Prostate gland (tissue), 2 donors: ENCODE measurements around the gene ELMO3. TPM values are rescaled to one million over a fixed set of nuclear protein-coding genes. Genes with fewer than 3 reads are reported as not detected.

ENCODE experiments used
- DNase-seq: peaks from one replicate; pipeline ENCODE4 v3.0.0-alpha.2; 2019; ENCODE audit warnings: low spot score
- H3K27ac ChIP-seq, 2 donors: fragments of 200-600 bp; sonication (generic); 2 replicates each; pipeline ENCODE4 v1.5.1; 2017 to 2019
- H3K27me3 ChIP-seq: fragments of 200-600 bp; sonication (generic); replicated peaks from 2 replicates; pipeline ENCODE4 v1.5.1; 2019; ENCODE audit not compliant: insufficient read depth
- H3K36me3 ChIP-seq, 2 donors: fragments of 200-600 bp; sonication (generic); 1 replicate in 1 of 2; 2 replicates in 1 of 2; pipeline versions ENCODE4 v1.5.1 to v1.8.1; 2017 to 2019
- H3K4me1 ChIP-seq: fragments of 200-600 bp; sonication (generic); replicated peaks from 2 replicates; pipeline ENCODE4 v1.5.1; 2019
- H3K4me3 ChIP-seq, 2 donors: fragments of 200-600 bp; sonication (generic); 2 replicates each; pipeline ENCODE4 v1.5.1; 2017 to 2019
- H3K9me3 ChIP-seq: fragments of 200-600 bp; sonication (generic); 2 replicates; pipeline ENCODE4 v1.5.1; 2017
- CTCF ChIP-seq, 4 experiments: fragments of 200-600 bp in 2 of 4; fragments of 450-650 bp in 2 of 4; sonication (generic) in 2 of 4; IDR thresholded peaks; 1 replicate in 3 of 4; 2 replicates in 1 of 4; pipeline ENCODE4 v1.5.1; 2016 to 2019; ENCODE audit warnings: antibody characterized with exemption in 4 of 4, mild to moderate bottlenecking in 2 of 4, moderate library complexity in 2 of 4
- POLR2A ChIP-seq: fragments of 450-650 bp; IDR thresholded peaks from one replicate; pipeline ENCODE4 v1.6.1; 2016; ENCODE audit warnings: antibody characterized with exemption, mild to moderate bottlenecking
- POLR2AphosphoS5 ChIP-seq: sonication (generic); formaldehyde crosslinking; IDR thresholded peaks from one replicate; pipeline ENCODE4 v1.6.1; 2017; ENCODE audit warnings: antibody characterized with exemption
- WGBS: methylation state at CpG from one replicate; pipeline ENCODE4 v1.1.5; 2018; 5-methylcytosine and 5-hydroxymethylcytosine counted together
- intact Hi-C: fragments of 100-400 bp; cut with DNase I; formaldehyde crosslinking; loops from one replicate; pipeline ENCODE4 v1.14.2; 2022
- total RNA-seq, 2 donors: library from RNA; depleted of rRNA; stranded (reverse); fragments of >200 nt; gene quantifications; one replicate each; pipeline ENCODE4 v1.1.0, GENCODE V29; 2016

ELMO3 gene
- total RNA-seq, 2 donors from 2014 or later = 24.8 to 36.7 TPM

DNA sequence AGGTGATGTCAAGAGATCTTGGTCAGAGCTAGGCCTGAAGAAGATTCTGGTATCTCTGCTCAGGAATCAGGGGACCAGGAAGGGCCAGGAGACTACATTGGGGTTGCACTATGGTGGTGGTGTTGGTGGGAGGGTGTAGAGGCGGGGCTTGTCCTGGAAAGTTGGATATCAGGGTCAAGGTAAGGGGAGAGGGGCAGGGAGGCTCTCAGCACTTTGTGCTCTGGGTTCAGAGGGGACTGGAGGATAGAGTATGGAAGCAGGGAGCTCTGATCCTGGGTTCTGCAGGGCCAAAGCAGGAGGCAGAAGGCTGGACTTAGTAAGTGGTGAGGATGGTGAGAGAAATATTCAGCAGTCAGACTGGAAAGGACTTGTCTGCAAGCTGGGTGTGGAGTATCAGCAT lies 25.6 kb upstream of the ELMO3 start:
- WGBS = 89% methylated on average over 1 of the region's 1 CpG

GRCh38 chr16:67173808-67174705 lies 24.9 kb upstream of the ELMO3 start:
- Histone ChIP-seq H3K4me3 (peak overlapping the region; percentile 26 to 38), H3K27ac (peak overlapping the region; percentile 90 to 96), H3K27me3 (no peaks in the 10 kb centered on the region), H3K9me3 (no peaks in the 10 kb centered on the region), H3K4me1 (peaks cover 24% of the 10 kb centered on the region), H3K36me3 (no peaks in the 10 kb centered on the region)
- DNase-seq = peak; percentile 88
- intact Hi-C loops = no loop called here
- WGBS = 2% methylated on average over 47 of the region's 71 CpGs
- TF ChIP-seq CTCF (IDR thresholded peaks at IDR 0.05) (peak in 3 of 4 experiments; percentile 29 to 61 (median 51)), POLR2AphosphoS5 (peak; percentile 75), POLR2A (peak; percentile 67)

More for the DNA sequence above, 25.6 kb upstream of the ELMO3 start:
- TF ChIP-seq POLR2A (no peak), POLR2AphosphoS5 (no peak), CTCF (IDR thresholded peaks at IDR 0.05) (no peak)
- Histone ChIP-seq H3K36me3 (no peaks in the 10 kb centered on the region), H3K4me1 (peaks cover 25% of the 10 kb centered on the region), H3K27ac (peak overlapping the region; percentile 90 to 96), H3K4me3 (peak overlapping the region; percentile 26 to 38), H3K9me3 (no peaks in the 10 kb centered on the region), H3K27me3 (no peaks in the 10 kb centered on the region)
- no peak for DNase-seq
- intact Hi-C loops = no loop called here

DNA sequence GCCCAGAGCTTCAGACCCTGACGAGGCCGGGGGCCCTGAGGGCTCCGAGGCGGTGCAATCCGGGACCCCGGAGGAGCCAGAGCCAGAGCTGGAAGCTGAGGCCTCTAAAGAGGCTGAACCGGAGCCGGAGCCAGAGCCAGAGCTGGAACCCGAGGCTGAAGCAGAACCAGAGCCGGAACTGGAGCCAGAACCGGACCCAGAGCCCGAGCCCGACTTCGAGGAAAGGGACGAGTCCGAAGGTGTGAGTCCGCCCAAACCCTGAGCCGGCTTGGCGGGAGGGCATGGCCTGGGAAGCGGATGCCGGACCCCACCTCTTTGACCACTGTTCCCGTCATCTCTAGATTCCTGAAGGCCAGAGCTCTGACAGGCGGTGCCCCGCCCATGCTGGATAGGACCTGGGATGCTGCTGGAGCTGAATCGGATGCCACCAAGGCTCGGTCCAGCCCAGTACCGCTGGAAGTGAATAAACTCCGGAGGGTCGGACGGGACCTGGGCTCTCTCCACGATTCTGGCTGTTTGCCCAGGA lies 24.2 kb upstream of the ELMO3 start:
- 57% methylated on average over 24 of the region's 31 CpGs for WGBS
- Histone ChIP-seq H3K4me1 (peaks cover 17% of the 10 kb centered on the region), H3K4me3 (peak overlapping the region; percentile 26 to 38), H3K36me3 (no peaks in the 10 kb centered on the region), H3K27me3 (no peaks in the 10 kb centered on the region), H3K9me3 (no peaks in the 10 kb centered on the region), H3K27ac (peak overlapping the region; percentile 90 to 96)
- TF ChIP-seq CTCF (IDR thresholded peaks at IDR 0.05) = no peak
- no peak for TF ChIP-seq POLR2A
- TF ChIP-seq POLR2AphosphoS5 = no peak
- intact Hi-C loops = no loop called here
- DNase-seq = no peak

- Histone ChIP-seq H3K4me1 (peaks cover 15% of the 10 kb centered on the region), H3K27me3 (no peaks in the 10 kb centered on the region), H3K9me3 (no peaks in the 10 kb centered on the region), H3K4me3 (no peak overlapping the region), H3K36me3 (no peaks in the 10 kb centered on the region), H3K27ac (no peak overlapping the region)
- DNase-seq = no peak
- intact Hi-C loops = no loop called here
- WGBS = 81% methylated on average over 12 of the region's 12 CpGs
- TF ChIP-seq POLR2AphosphoS5 (no peak), CTCF (IDR thresholded peaks at IDR 0.05) (no peak), POLR2A (no peak)
Measured at GRCh38 chr16:67176662-67177061, 22.3 kb upstream of the ELMO3 start.
